Heart left ventricle (tissue), 13 donors: ENCODE data around the gene PTPN3.

Source experiments
- CTCF ChIP-seq, 12 donors: fragments of 200-600 bp; sonication (generic) in 4 of 12; IDR thresholded peaks; one replicate each; pipeline versions ENCODE4 v1.5.0 to v1.8.0; 2018 to 2022; ENCODE audit warnings: antibody characterized with exemption in 12 of 12, mild to moderate bottlenecking in 5 of 12
- POLR2A ChIP-seq, 2 donors: fragments of 450-650 bp; IDR thresholded peaks; one replicate each; pipeline ENCODE4 v1.6.1; 2017; ENCODE audit warnings: antibody characterized with exemption in 2 of 2, mild to moderate bottlenecking in 2 of 2, moderate library complexity in 2 of 2
- donor health status: ischemic (EF 13 %, LVEDD 7.1; RV severe dilation, severe dysfunction).
- donor health status: DM: no; HTN: yes; CAD: no.
- donor health status: DM: no; HTN: no; CAD: no.
- donor health status: ischemic (EF 25% LVEDD 6.9; RV normal size, moderate dysfunction).
- donor health status: ischemic (EF 25% LVEDD 5.7; RV mildly dilated, moderate dysfunction).
- donor health status: ischemic (EF 35%, LVEDD 5.7; RV mildly dilated, moderate dysfunction).
- donor health status: nonischemic (EF 11% LVEDD 7.7; RV severe dilation, severe dysfunction).
- donor health status: DM: yes; HTN: yes; CAD: no.
- donor health status: PGD.
- donor health status: ischemic (EF 29% LVEDD 5.4; RV normal size, mild dysfunction).
- donor health status: nonischemic (EF 23%, LVEDD 6.1; RV moderate dilation, normal function).

- TF ChIP-seq POLR2A (IDR thresholded peaks at IDR 0.05) = no peak
- no peak for TF ChIP-seq CTCF (IDR thresholded peaks at IDR 0.05)
Measured at GRCh38 chr9:109450346-109450745, 47.8 kb downstream of the PTPN3 start.
